ENCODE measurements around the gene SPAG16. TPM values are rescaled to one million over a fixed set of nuclear protein-coding genes. Genes with fewer than 3 reads are reported as not detected.

Gene SPAG16
- total and polyA plus RNA-seq, 2 donors = 32.0 to 45.0 TPM

- Histone ChIP-seq H3K36me3 (ENCODE audit: control insufficient read depth in 2 of 2, insufficient read depth in 2 of 2, low read length in 1 of 2) (no peaks in the 10 kb centered on the region), H3K4me3 (ENCODE audit: low read length in 2 of 2) (no peak overlapping the region), H3K27me3 (ENCODE audit: control insufficient read depth in 2 of 2, insufficient read depth in 1 of 2, low read length in 1 of 2) (no peaks in the 10 kb centered on the region), H3K4me1 (ENCODE audit: control insufficient read depth in 2 of 2, insufficient read depth in 2 of 2, low read length in 2 of 2) (no peaks in the 10 kb centered on the region), H3K9me3 (ENCODE audit: control insufficient read depth in 2 of 2, insufficient read depth in 1 of 2, low read length in 1 of 2) (no peaks in the 10 kb centered on the region), H3K27ac (ENCODE audit: low read depth in 1 of 2, low read length in 1 of 2) (no peak overlapping the region)
- no peak for DNase-seq (ENCODE audit: low read depth in 6 of 9, low spot score in 9 of 9)
- 93% methylated on average over 3 of the region's 3 CpGs for WGBS
Measured at GRCh38 chr2:214180686-214181085, 896.4 kb downstream of the SPAG16 start.

GRCh38 chr2:214184461-214184860 is 900.2 kb downstream of the SPAG16 start:
- 69% methylated on average over 2 of the region's 2 CpGs for WGBS

GRCh38 chr2:214185546-214185945 is 901.3 kb downstream of the SPAG16 start:
- Histone ChIP-seq H3K27ac (ENCODE audit: low read depth in 1 of 2, low read length in 1 of 2) (no peak overlapping the region), H3K9me3 (ENCODE audit: control insufficient read depth in 2 of 2, insufficient read depth in 1 of 2, low read length in 1 of 2) (no peaks in the 10 kb centered on the region), H3K36me3 (ENCODE audit: control insufficient read depth in 2 of 2, insufficient read depth in 2 of 2, low read length in 1 of 2) (no peaks in the 10 kb centered on the region), H3K4me3 (ENCODE audit: low read length in 2 of 2) (no peak overlapping the region), H3K27me3 (ENCODE audit: control insufficient read depth in 2 of 2, insufficient read depth in 1 of 2, low read length in 1 of 2) (no peaks in the 10 kb centered on the region), H3K4me1 (ENCODE audit: control insufficient read depth in 2 of 2, insufficient read depth in 2 of 2, low read length in 2 of 2) (no peaks in the 10 kb centered on the region)
- WGBS = 94% methylated on average over 2 of the region's 2 CpGs
- DNase-seq (ENCODE audit: low read depth in 6 of 9, low spot score in 9 of 9) = no peak

More at GRCh38 chr2:214184461-214184860, 900.2 kb downstream of the SPAG16 start:
- no peaks in the 10 kb centered on the region for H3K27me3 ChIP-seq (ENCODE audit: control insufficient read depth in 2 of 2, insufficient read depth in 1 of 2, low read length in 1 of 2)
- no peak overlapping the region for H3K27ac ChIP-seq (ENCODE audit: low read depth in 1 of 2, low read length in 1 of 2)
- H3K4me3 ChIP-seq (ENCODE audit: low read length in 2 of 2) = no peak overlapping the region
- no peaks in the 10 kb centered on the region for H3K4me1 ChIP-seq (ENCODE audit: control insufficient read depth in 2 of 2, insufficient read depth in 2 of 2, low read length in 2 of 2)
- no peaks in the 10 kb centered on the region for H3K36me3 ChIP-seq (ENCODE audit: control insufficient read depth in 2 of 2, insufficient read depth in 2 of 2, low read length in 1 of 2)
- H3K9me3 ChIP-seq (ENCODE audit: control insufficient read depth in 2 of 2, insufficient read depth in 1 of 2, low read length in 1 of 2) = no peaks in the 10 kb centered on the region
- no peak for DNase-seq (ENCODE audit: low read depth in 6 of 9, low spot score in 9 of 9)

- Histone ChIP-seq H3K27me3 (ENCODE audit: control insufficient read depth in 2 of 2, insufficient read depth in 1 of 2, low read length in 1 of 2) (no peaks in the 10 kb centered on the region), H3K4me3 (ENCODE audit: low read length in 2 of 2) (no peak overlapping the region), H3K36me3 (ENCODE audit: control insufficient read depth in 2 of 2, insufficient read depth in 2 of 2, low read length in 1 of 2) (no peaks in the 10 kb centered on the region), H3K9me3 (ENCODE audit: control insufficient read depth in 2 of 2, insufficient read depth in 1 of 2, low read length in 1 of 2) (no peaks in the 10 kb centered on the region), H3K27ac (ENCODE audit: low read depth in 1 of 2, low read length in 1 of 2) (no peak overlapping the region), H3K4me1 (ENCODE audit: control insufficient read depth in 2 of 2, insufficient read depth in 2 of 2, low read length in 2 of 2) (no peaks in the 10 kb centered on the region)
- 95% methylated on average over 3 of the region's 3 CpGs for WGBS
- DNase-seq (ENCODE audit: low read depth in 6 of 9, low spot score in 9 of 9) = no peak
Measured at GRCh38 chr2:214192711-214193110, 908.4 kb downstream of the SPAG16 start.

- Histone ChIP-seq H3K4me3 (ENCODE audit: low read length in 2 of 2) (no peak overlapping the region), H3K36me3 (ENCODE audit: control insufficient read depth in 2 of 2, insufficient read depth in 2 of 2, low read length in 1 of 2) (no peaks in the 10 kb centered on the region), H3K4me1 (ENCODE audit: control insufficient read depth in 2 of 2, insufficient read depth in 2 of 2, low read length in 2 of 2) (no peaks in the 10 kb centered on the region), H3K27ac (ENCODE audit: low read depth in 1 of 2, low read length in 1 of 2) (no peak overlapping the region), H3K27me3 (ENCODE audit: control insufficient read depth in 2 of 2, insufficient read depth in 1 of 2, low read length in 1 of 2) (no peaks in the 10 kb centered on the region), H3K9me3 (ENCODE audit: control insufficient read depth in 2 of 2, insufficient read depth in 1 of 2, low read length in 1 of 2) (no peaks in the 10 kb centered on the region)
- no peak for DNase-seq (ENCODE audit: low read depth in 6 of 9, low spot score in 9 of 9)
- 92% methylated on average over 1 of the region's 1 CpG for WGBS
Measured at GRCh38 chr2:214193943-214194342, 909.7 kb downstream of the SPAG16 start.

- no peaks in the 10 kb centered on the region for H3K9me3 ChIP-seq (ENCODE audit: control insufficient read depth in 2 of 2, insufficient read depth in 1 of 2, low read length in 1 of 2)
- 96% methylated on average over 2 of the region's 2 CpGs for WGBS
- DNase-seq (ENCODE audit: low read depth in 6 of 9, low spot score in 9 of 9) = no peak
- no peaks in the 10 kb centered on the region for H3K27me3 ChIP-seq (ENCODE audit: control insufficient read depth in 2 of 2, insufficient read depth in 1 of 2, low read length in 1 of 2)
- no peaks in the 10 kb centered on the region for H3K36me3 ChIP-seq (ENCODE audit: control insufficient read depth in 2 of 2, insufficient read depth in 2 of 2, low read length in 1 of 2)
- no peak overlapping the region for H3K4me3 ChIP-seq (ENCODE audit: low read length in 2 of 2)
- H3K27ac ChIP-seq (ENCODE audit: low read depth in 1 of 2, low read length in 1 of 2) = no peak overlapping the region
- no peaks in the 10 kb centered on the region for H3K4me1 ChIP-seq (ENCODE audit: control insufficient read depth in 2 of 2, insufficient read depth in 2 of 2, low read length in 2 of 2)
Measured at GRCh38 chr2:214196260-214196659, 912.0 kb downstream of the SPAG16 start.

- Histone ChIP-seq H3K36me3 (ENCODE audit: control insufficient read depth in 2 of 2, insufficient read depth in 2 of 2, low read length in 1 of 2) (no peaks in the 10 kb centered on the region), H3K27me3 (ENCODE audit: control insufficient read depth in 2 of 2, insufficient read depth in 1 of 2, low read length in 1 of 2) (no peaks in the 10 kb centered on the region), H3K4me1 (ENCODE audit: control insufficient read depth in 2 of 2, insufficient read depth in 2 of 2, low read length in 2 of 2) (no peaks in the 10 kb centered on the region), H3K9me3 (ENCODE audit: control insufficient read depth in 2 of 2, insufficient read depth in 1 of 2, low read length in 1 of 2) (no peaks in the 10 kb centered on the region), H3K27ac (ENCODE audit: low read depth in 1 of 2, low read length in 1 of 2) (no peak overlapping the region), H3K4me3 (ENCODE audit: low read length in 2 of 2) (no peak overlapping the region)
- DNase-seq (ENCODE audit: low read depth in 6 of 9, low spot score in 9 of 9) = no peak
- 83% methylated on average over 2 of the region's 2 CpGs for WGBS
Measured at GRCh38 chr2:214201892-214202291, 917.6 kb downstream of the SPAG16 start.

GRCh38 chr2:214203214-214203613 is 919.0 kb downstream of the SPAG16 start:
- H3K4me3 ChIP-seq (ENCODE audit: low read length in 2 of 2) = no peak overlapping the region
- no peak for DNase-seq (ENCODE audit: low read depth in 6 of 9, low spot score in 9 of 9)
- WGBS = 83% methylated on average over 3 of the region's 3 CpGs
- no peaks in the 10 kb centered on the region for H3K9me3 ChIP-seq (ENCODE audit: control insufficient read depth in 2 of 2, insufficient read depth in 1 of 2, low read length in 1 of 2)
- H3K27me3 ChIP-seq (ENCODE audit: control insufficient read depth in 2 of 2, insufficient read depth in 1 of 2, low read length in 1 of 2) = no peaks in the 10 kb centered on the region
- no peak overlapping the region for H3K27ac ChIP-seq (ENCODE audit: low read depth in 1 of 2, low read length in 1 of 2)
- no peaks in the 10 kb centered on the region for H3K36me3 ChIP-seq (ENCODE audit: control insufficient read depth in 2 of 2, insufficient read depth in 2 of 2, low read length in 1 of 2)
- no peaks in the 10 kb centered on the region for H3K4me1 ChIP-seq (ENCODE audit: control insufficient read depth in 2 of 2, insufficient read depth in 2 of 2, low read length in 2 of 2)

GRCh38 chr2:214203744-214204289 is 919.6 kb downstream of the SPAG16 start:
- no peaks in the 10 kb centered on the region for H3K4me1 ChIP-seq (ENCODE audit: control insufficient read depth in 2 of 2, insufficient read depth in 2 of 2, low read length in 2 of 2)
- no peaks in the 10 kb centered on the region for H3K36me3 ChIP-seq (ENCODE audit: control insufficient read depth in 2 of 2, insufficient read depth in 2 of 2, low read length in 1 of 2)
- no peak for DNase-seq (ENCODE audit: low read depth in 6 of 9, low spot score in 9 of 9)
- H3K9me3 ChIP-seq (ENCODE audit: control insufficient read depth in 2 of 2, insufficient read depth in 1 of 2, low read length in 1 of 2) = no peaks in the 10 kb centered on the region
- H3K27me3 ChIP-seq (ENCODE audit: control insufficient read depth in 2 of 2, insufficient read depth in 1 of 2, low read length in 1 of 2) = no peaks in the 10 kb centered on the region
- 83% methylated on average over 5 of the region's 5 CpGs for WGBS
- no peak overlapping the region for H3K4me3 ChIP-seq (ENCODE audit: low read length in 2 of 2)
- H3K27ac ChIP-seq (ENCODE audit: low read depth in 1 of 2, low read length in 1 of 2) = no peak overlapping the region

GRCh38 chr2:214215107-214215506 is 930.8 kb downstream of the SPAG16 start:
- WGBS = 100% methylated on average over 1 of the region's 1 CpG
- H3K27me3 ChIP-seq (ENCODE audit: control insufficient read depth in 2 of 2, insufficient read depth in 1 of 2, low read length in 1 of 2) = no peaks in the 10 kb centered on the region
- no peak for DNase-seq (ENCODE audit: low read depth in 6 of 9, low spot score in 9 of 9)
- H3K36me3 ChIP-seq (ENCODE audit: control insufficient read depth in 2 of 2, insufficient read depth in 2 of 2, low read length in 1 of 2) = no peaks in the 10 kb centered on the region
- H3K4me1 ChIP-seq (ENCODE audit: control insufficient read depth in 2 of 2, insufficient read depth in 2 of 2, low read length in 2 of 2) = no peaks in the 10 kb centered on the region
- no peak overlapping the region for H3K27ac ChIP-seq (ENCODE audit: low read depth in 1 of 2, low read length in 1 of 2)
- H3K4me3 ChIP-seq (ENCODE audit: low read length in 2 of 2) = no peak overlapping the region
- H3K9me3 ChIP-seq (ENCODE audit: control insufficient read depth in 2 of 2, insufficient read depth in 1 of 2, low read length in 1 of 2) = no peaks in the 10 kb centered on the region

Data from thymus (tissue), 11 donors.